SK-N-SH (cell line): ENCODE measurements around the gene GXYLT2. TPM values are rescaled to one million over a fixed set of nuclear protein-coding genes. Genes with fewer than 3 reads are reported as not detected.
"Not testable (repeated sequence)": the region's sequence is repeated elsewhere in the genome, so short reads cannot be mapped to it uniquely, and the experiment has no call there.

Experiments used
- CTCF ChIA-PET: fragments of 300-600, 350-600 bp; formaldehyde crosslinking; extraction: SDS; loops from one replicate; lab custom pipeline; 2021; lab: Yijun Ruan, JAX
- POLR2A ChIA-PET: fragments of 350-600 bp; sonication (Branson Sonifier 250); formaldehyde crosslinking; extraction: SDS; loops from one replicate; lab custom pipeline; 2020; ENCODE audit warnings: antibody characterized with exemption, inconsistent platforms; lab: Yijun Ruan, JAX
- DNase-seq: peaks from one replicate; pipeline ENCODE4 v3.0.0; 2012
- H2AFZ ChIP-seq: fragments of 200-600 bp; sonication (generic); 2 replicates; pipeline ENCODE4 v1.8.1; 2016; ENCODE audit warnings: antibody characterized with exemption, mild to moderate bottlenecking, low read depth
- H3F3A ChIP-seq: fragments of 200-600 bp; sonication (generic); replicated peaks from 2 replicates; pipeline ENCODE3; 2016; ENCODE audit warnings: antibody characterized with exemption, mild to moderate bottlenecking; ENCODE audit not compliant: insufficient read depth
- H3K27ac ChIP-seq, 2 experiments: fragments of 200-500 bp in 1 of 2; fragments of 200-600 bp in 1 of 2; sonication (Bioruptor generic) in 1 of 2; sonication (generic), shearing (Covaris generic) in 1 of 2; 2 replicates each; pipeline versions ENCODE4 v1.5.1 to v1.6.1; 2014 to 2016; ENCODE audit warnings: low read depth in 2 of 2, inconsistent platforms in 1 of 2, low read length in 1 of 2, mild to moderate bottlenecking in 1 of 2, mixed read lengths in 1 of 2
- H3K27me3 ChIP-seq: fragments of 200-600 bp; sonication (generic), shearing (Covaris generic); 2 replicates; pipeline ENCODE4 v1.6.1; 2016; ENCODE audit warnings: mixed run types; ENCODE audit not compliant: insufficient read depth
- H3K36me3 ChIP-seq, 2 experiments: fragments of 200-500 bp in 1 of 2; fragments of 200-600 bp in 1 of 2; sonication (Bioruptor generic) in 1 of 2; sonication (generic) in 1 of 2; replicated peaks in 1 of 2; 2 replicates each; pipeline versions ENCODE3 to v1.5.1; 2014 to 2016; ENCODE audit warnings: low read length in 1 of 2, mild to moderate bottlenecking in 1 of 2; ENCODE audit not compliant: insufficient read depth in 2 of 2, control insufficient read depth in 1 of 2
- H3K4me1 ChIP-seq, 2 experiments: fragments of 200-500 bp in 1 of 2; fragments of 200-600 bp in 1 of 2; sonication (Bioruptor generic) in 1 of 2; sonication (generic), shearing (Covaris generic) in 1 of 2; 2 replicates each; pipeline versions ENCODE4 v1.5.1 to v1.6.1; 2014 to 2016; ENCODE audit warnings: low read depth in 1 of 2, low read length in 1 of 2, mixed run types in 1 of 2; ENCODE audit not compliant: insufficient read depth in 2 of 2, control insufficient read depth in 1 of 2
- H3K4me2 ChIP-seq: fragments of 200-600 bp; sonication (generic), shearing (Covaris generic); 2 replicates; pipeline ENCODE4 v1.6.1; 2017; ENCODE audit warnings: mixed run types
- H3K4me3 ChIP-seq, 2 experiments: fragments of 200-500 bp in 1 of 2; fragments of 200-600 bp in 1 of 2; sonication (Bioruptor generic) in 1 of 2; sonication (generic), shearing (Covaris generic) in 1 of 2; 2 replicates each; pipeline versions ENCODE4 v1.5.1 to v1.8.1; 2014 to 2016; ENCODE audit warnings: low read depth in 2 of 2, inconsistent platforms in 1 of 2, low read length in 1 of 2, mild to moderate bottlenecking in 1 of 2, mixed read lengths in 1 of 2, moderate library complexity in 1 of 2
- H3K79me2 ChIP-seq: fragments of 200-600 bp; sonication (generic); 2 replicates; pipeline ENCODE4 v1.8.1; 2017; ENCODE audit warnings: mild to moderate bottlenecking; ENCODE audit not compliant: insufficient read depth
- H3K9ac ChIP-seq: fragments of 200-600 bp; sonication (generic); 2 replicates; pipeline ENCODE4 v1.6.1; 2017; ENCODE audit warnings: mixed run types
- H3K9me2 ChIP-seq: fragments of 200-600 bp; sonication (generic); 2 replicates; pipeline ENCODE4 v1.6.1; 2017; ENCODE audit warnings: mixed run types
- H3K9me3 ChIP-seq: fragments of 200-600 bp; sonication (generic); 2 replicates; pipeline ENCODE4 v1.6.1; 2017; ENCODE audit warnings: mixed run types, mild to moderate bottlenecking, moderate library complexity
- H4K20me1 ChIP-seq: fragments of 200-600 bp; sonication (generic); 2 replicates; pipeline ENCODE4 v1.6.1; 2017; ENCODE audit warnings: mild to moderate bottlenecking, mixed run types; ENCODE audit not compliant: insufficient read depth
- EZH2phosphoT487 ChIP-seq: fragments of 200-600 bp; sonication (generic); IDR thresholded peaks from 2 replicates; pipeline ENCODE4 v1.6.1; 2017; ENCODE audit warnings: low read depth, mixed run types, mild to moderate bottlenecking, antibody characterized with exemption, moderate library complexity, borderline replicate concordance
- MEF2A ChIP-seq: IDR thresholded peaks from 2 replicates; pipeline ENCODE4 v1.4.0; 2012; ENCODE audit warnings: low read depth, borderline replicate concordance
- NFIC ChIP-seq: IDR thresholded peaks from 2 replicates; pipeline ENCODE4 v1.4.0; 2012; ENCODE audit warnings: borderline replicate concordance
- NRF1 ChIP-seq: IDR thresholded peaks from 2 replicates; pipeline ENCODE4 v1.6.1; 2012; ENCODE audit warnings: low read depth, mild to moderate bottlenecking, low read length
- RCOR1 ChIP-seq: fragments of 150-350 bp; IDR thresholded peaks from 2 replicates; pipeline ENCODE4 v1.6.1; 2017; ENCODE audit warnings: antibody characterized with exemption, low read length
- SMC3 ChIP-seq: IDR thresholded peaks from 2 replicates; pipeline ENCODE4 v1.6.1; 2012; ENCODE audit warnings: low read depth, low read length, improper control_type of control experiment
- TAF1 ChIP-seq: IDR thresholded peaks from 2 replicates; pipeline ENCODE4 v1.6.1; 2012; ENCODE audit warnings: low read depth, mild to moderate bottlenecking, low read length, moderate library complexity, borderline replicate concordance
- TEAD4 ChIP-seq: IDR thresholded peaks from 2 replicates; pipeline ENCODE4 v1.4.0; 2012; ENCODE audit warnings: mild to moderate bottlenecking, borderline replicate concordance; ENCODE audit not compliant: insufficient read depth
- WGBS: methylation state at CpG from one replicate; pipeline ENCODE4 v1.1.6; 2017; ENCODE audit warnings: low lambda C conversion rate; 5-methylcytosine and 5-hydroxymethylcytosine counted together
- polyA plus RNA-seq, 3 experiments: library from polyadenylated mRNA; depleted of rRNA; stranded (reverse); fragments of >200 nt; gene quantifications; 2 replicates each; pipeline ENCODE4 v1.2.3, GENCODE V29; 2012
- TF ChIP-seq, protein P1 (sequence below): IDR thresholded peaks from 2 replicates; pipeline ENCODE4 v1.4.0; 2012; ENCODE audit warnings: low read depth, borderline replicate concordance
- TF ChIP-seq, protein P2 (sequence below): fragments of 150-350 bp; IDR thresholded peaks from 2 replicates; pipeline ENCODE4 v1.6.1; 2017; ENCODE audit warnings: antibody characterized with exemption, low read length, low read depth, borderline replicate concordance
- TF ChIP-seq, protein P3 (sequence below): fragments of 200-600 bp; sonication (generic); IDR thresholded peaks from 2 replicates; pipeline ENCODE4 v1.6.1; 2017; ENCODE audit warnings: antibody characterized with exemption, mild to moderate bottlenecking, moderate library complexity

The GXYLT2 gene
- polyA plus RNA-seq, 1 of the 3 experiments (the other 2 are of a cell fraction): 9.1 TPM

DNA sequence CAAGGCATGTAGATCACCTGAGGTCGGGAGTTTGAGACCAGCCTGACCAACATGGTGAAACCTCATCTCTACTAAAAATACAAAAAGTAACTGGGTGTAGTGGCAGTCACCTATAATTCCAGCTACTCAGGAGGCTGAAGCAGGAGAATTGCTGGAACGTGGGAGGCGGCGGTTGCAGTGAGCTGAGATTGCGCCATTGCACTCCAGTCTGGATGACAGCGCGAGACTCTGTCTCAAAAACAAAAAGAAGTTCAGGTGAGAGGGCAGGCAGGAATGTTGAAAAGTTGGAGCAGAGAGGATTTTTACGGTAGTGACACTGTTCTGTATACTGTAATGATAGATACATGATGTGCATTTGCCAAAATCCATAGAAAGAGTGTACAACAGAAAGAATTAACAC lies 31.7 kb downstream of the GXYLT2 start (continued):
- TF ChIP-seq, protein P1, sequence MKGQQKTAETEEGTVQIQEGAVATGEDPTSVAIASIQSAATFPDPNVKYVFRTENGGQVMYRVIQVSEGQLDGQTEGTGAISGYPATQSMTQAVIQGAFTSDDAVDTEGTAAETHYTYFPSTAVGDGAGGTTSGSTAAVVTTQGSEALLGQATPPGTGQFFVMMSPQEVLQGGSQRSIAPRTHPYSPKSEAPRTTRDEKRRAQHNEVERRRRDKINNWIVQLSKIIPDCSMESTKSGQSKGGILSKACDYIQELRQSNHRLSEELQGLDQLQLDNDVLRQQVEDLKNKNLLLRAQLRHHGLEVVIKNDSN: no peak
- TF ChIP-seq TAF1 (no peak), SMC3 (no peak), NFIC (no peak), RCOR1 (no peak), TEAD4 (no peak), NRF1 (no peak)
- TF ChIP-seq, protein P2, sequence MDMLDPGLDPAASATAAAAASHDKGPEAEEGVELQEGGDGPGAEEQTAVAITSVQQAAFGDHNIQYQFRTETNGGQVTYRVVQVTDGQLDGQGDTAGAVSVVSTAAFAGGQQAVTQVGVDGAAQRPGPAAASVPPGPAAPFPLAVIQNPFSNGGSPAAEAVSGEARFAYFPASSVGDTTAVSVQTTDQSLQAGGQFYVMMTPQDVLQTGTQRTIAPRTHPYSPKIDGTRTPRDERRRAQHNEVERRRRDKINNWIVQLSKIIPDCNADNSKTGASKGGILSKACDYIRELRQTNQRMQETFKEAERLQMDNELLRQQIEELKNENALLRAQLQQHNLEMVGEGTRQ: no peak
- TF ChIP-seq, all 33 proteins: peak for 0

DNA sequence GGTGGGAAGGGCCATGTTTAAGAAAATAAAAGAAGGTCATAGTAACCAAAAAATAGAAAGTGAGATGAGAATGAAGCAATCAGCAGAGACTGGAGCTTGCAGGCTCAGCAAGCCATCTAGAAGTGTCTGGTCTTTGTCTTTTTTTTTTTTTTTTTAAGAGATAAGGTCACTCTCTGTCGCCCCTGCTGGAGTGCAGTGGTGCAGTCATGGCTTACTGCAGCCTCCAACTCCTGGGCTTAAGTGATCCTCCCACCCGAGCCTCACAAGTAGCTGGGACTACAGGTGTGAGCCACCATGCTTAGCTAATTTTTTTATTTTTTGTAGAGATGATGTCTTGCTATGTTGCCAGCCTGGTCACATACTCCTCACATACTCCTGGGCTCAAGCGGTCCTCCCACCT lies 36.2 kb downstream of the GXYLT2 start:
- Histone ChIP-seq H4K20me1 (no peaks in the 10 kb centered on the region), H3K4me3 (no peak overlapping the region), H3K27ac (no peak overlapping the region), H3K9ac (no peak overlapping the region), H3K4me1 (no peaks in the 10 kb centered on the region), H3K27me3 (no peaks in the 10 kb centered on the region), H3K9me2 (no peaks in the 10 kb centered on the region), H3K9me3 (no peaks in the 10 kb centered on the region), H3K36me3 (peaks cover 0 to 9% of the 10 kb centered on the region in 2 experiments), H3F3A (no peaks in the 10 kb centered on the region), H2AFZ (no peak overlapping the region), H3K79me2 (no peaks in the 10 kb centered on the region), H3K4me2 (no peak overlapping the region)
- no peak for DNase-seq
- POLR2A ChIA-PET: no interaction called here
- TF ChIP-seq, protein P3, sequence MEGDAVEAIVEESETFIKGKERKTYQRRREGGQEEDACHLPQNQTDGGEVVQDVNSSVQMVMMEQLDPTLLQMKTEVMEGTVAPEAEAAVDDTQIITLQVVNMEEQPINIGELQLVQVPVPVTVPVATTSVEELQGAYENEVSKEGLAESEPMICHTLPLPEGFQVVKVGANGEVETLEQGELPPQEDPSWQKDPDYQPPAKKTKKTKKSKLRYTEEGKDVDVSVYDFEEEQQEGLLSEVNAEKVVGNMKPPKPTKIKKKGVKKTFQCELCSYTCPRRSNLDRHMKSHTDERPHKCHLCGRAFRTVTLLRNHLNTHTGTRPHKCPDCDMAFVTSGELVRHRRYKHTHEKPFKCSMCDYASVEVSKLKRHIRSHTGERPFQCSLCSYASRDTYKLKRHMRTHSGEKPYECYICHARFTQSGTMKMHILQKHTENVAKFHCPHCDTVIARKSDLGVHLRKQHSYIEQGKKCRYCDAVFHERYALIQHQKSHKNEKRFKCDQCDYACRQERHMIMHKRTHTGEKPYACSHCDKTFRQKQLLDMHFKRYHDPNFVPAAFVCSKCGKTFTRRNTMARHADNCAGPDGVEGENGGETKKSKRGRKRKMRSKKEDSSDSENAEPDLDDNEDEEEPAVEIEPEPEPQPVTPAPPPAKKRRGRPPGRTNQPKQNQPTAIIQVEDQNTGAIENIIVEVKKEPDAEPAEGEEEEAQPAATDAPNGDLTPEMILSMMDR: peak; percentile 28; the same call in 1 of the 2 replicates
- TF ChIP-seq MEF2A: no peak
- no peak for TF ChIP-seq EZH2phosphoT487
- CTCF ChIA-PET: interaction anchor here (1.0 to 1.3 kb wide), 2 partner anchors 73 to 161 kb away, joined by 3 read pairs; no protein-coding TSS in a partner anchor
- WGBS: 80% methylated on average over 3 of the region's 3 CpGs

DNA sequence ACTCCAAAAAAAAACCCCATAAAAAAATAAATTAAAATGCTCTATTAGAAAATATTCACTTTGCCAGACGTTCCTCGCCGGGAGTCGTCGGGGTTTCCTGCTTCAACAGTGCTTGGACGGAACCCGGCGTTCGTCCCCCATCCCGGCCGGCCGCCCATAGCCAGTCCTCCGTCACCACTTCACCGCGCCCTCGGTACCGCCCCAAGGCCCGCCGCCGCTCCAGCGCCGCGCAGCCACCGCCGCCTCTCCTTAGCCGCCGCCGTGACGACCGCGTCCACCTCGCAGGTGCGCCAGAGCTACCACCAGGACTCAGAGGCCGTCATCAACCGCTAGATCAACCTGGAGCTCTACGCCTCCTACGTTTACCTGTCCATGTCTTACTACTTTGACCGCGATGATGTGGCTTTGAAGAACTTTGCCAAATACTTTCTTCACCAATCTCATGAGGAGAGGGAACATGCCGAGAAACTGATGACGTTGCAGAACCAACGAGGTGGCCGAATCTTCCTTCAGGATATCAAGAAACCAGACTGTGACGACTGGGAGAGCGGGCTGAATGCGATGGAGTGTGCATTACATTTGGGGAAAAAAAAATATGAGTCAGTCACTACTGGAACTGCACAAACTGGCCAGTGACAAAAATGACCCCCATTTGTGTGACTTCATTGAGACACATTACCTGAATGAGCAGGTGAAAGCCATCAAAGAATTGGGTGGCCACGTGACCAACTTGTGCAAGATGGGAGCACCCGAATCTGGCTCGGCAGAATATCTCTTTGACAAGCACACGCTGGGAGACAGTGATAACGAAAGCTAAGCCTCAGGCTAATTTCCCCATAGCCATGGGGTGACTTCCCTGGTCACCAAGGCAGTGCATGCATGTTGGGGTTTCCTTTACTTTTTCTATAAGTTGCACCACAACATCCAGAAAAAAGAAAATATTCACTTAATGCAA lies 41.2 kb downstream of the GXYLT2 start:
- H3K4me1 ChIP-seq, H3K79me2 ChIP-seq, H3K4me2 ChIP-seq, H3K27ac ChIP-seq, DNase-seq, H3F3A ChIP-seq, H3K9me2 ChIP-seq, H3K4me3 ChIP-seq, H4K20me1 ChIP-seq, H3K9me3 ChIP-seq, H2AFZ ChIP-seq, H3K9ac ChIP-seq, POLR2A ChIA-PET, H3K27me3 ChIP-seq: not testable (repeated sequence)
- CTCF ChIA-PET: interaction anchor here (2.4 kb wide), 1 partner anchor 10 kb away, joined by 14 read pairs; no protein-coding TSS in a partner anchor
- H3K36me3 ChIP-seq: peaks cover 0 to 15% of the 10 kb centered on the region in 2 experiments
- 96% methylated on average over 50 of the region's 51 CpGs for WGBS
